Measurements from ENCODE around the gene ARHGAP30.
A peak's percentile ranks its signal among the peaks of the same experiment; 100 is the strongest.
"Not testable (repeated sequence)": the region's sequence is repeated elsewhere in the genome, so short reads cannot be mapped to it uniquely, and the experiment has no call there.

ARHGAP30 gene

GRCh38 chr1:161069731-161070270 lies at the start of gene ARHGAP30:
Gene ARHGAP30 (minus strand): TSS chr1:161069891. CDS start chr1:161069624, 267 bp downstream.
- no peak for DNase-seq (ENCODE audit: low spot score)

GRCh38 chr1:161117759-161118581 lies 48.3 kb upstream of the ARHGAP30 start, which contains the start of the genes NIT1 and PFDN2:
Gene NIT1 (plus strand): TSS chr1:161118105. CDS start chr1:161118177, 72 bp downstream.
Gene PFDN2 (minus strand): TSS chr1:161118037. CDS start chr1:161118026, 11 bp downstream.
- DNase-seq (ENCODE audit: low spot score), result peak; percentile 94

- not testable (repeated sequence) for DNase-seq (ENCODE audit: low spot score)
Measured at GRCh38 chr1:161115961-161116360, 46.3 kb upstream of the ARHGAP30 start.

GRCh38 chr1:161115132-161115711 lies 45.5 kb upstream of the ARHGAP30 start:
- DNase-seq (ENCODE audit: low spot score), result no peak

- DNase-seq (ENCODE audit: low spot score), result no peak
Measured at GRCh38 chr1:161114556-161114955, 44.9 kb upstream of the ARHGAP30 start.

GRCh38 chr1:161113915-161114314 lies 44.2 kb upstream of the ARHGAP30 start:
- no peak for DNase-seq (ENCODE audit: low spot score)

- no peak for DNase-seq (ENCODE audit: low spot score)
Measured at GRCh38 chr1:161111527-161111926, 41.8 kb upstream of the ARHGAP30 start.

- no peak for DNase-seq (ENCODE audit: low spot score)
Measured at GRCh38 chr1:161111117-161111516, 41.4 kb upstream of the ARHGAP30 start.

GRCh38 chr1:161106431-161106830 lies 36.7 kb upstream of the ARHGAP30 start:
- DNase-seq (ENCODE audit: low spot score), result no peak

- no peak for DNase-seq (ENCODE audit: low spot score)
Measured at GRCh38 chr1:161100556-161100955, 30.9 kb upstream of the ARHGAP30 start.

- no peak for DNase-seq (ENCODE audit: low spot score)
Measured at GRCh38 chr1:161099090-161099802, 29.6 kb upstream of the ARHGAP30 start.

- DNase-seq (ENCODE audit: low spot score), result peak; percentile 97
Measured at GRCh38 chr1:161098210-161099068, 28.7 kb upstream of the ARHGAP30 start, which contains the start of gene KLHDC9. Gene KLHDC9 (plus strand): TSS chr1:161098361. CDS start chr1:161098536, 175 bp downstream.

GRCh38 chr1:161096530-161096929 lies 26.8 kb upstream of the ARHGAP30 start:
- DNase-seq (ENCODE audit: low spot score), result no peak

- no peak for DNase-seq (ENCODE audit: low spot score)
Measured at GRCh38 chr1:161096015-161096414, 26.3 kb upstream of the ARHGAP30 start.

- no peak for DNase-seq (ENCODE audit: low spot score)
Measured at GRCh38 chr1:161095230-161095629, 25.5 kb upstream of the ARHGAP30 start.

- no peak for DNase-seq (ENCODE audit: low spot score)
Measured at GRCh38 chr1:161094481-161094880, 24.8 kb upstream of the ARHGAP30 start.

- no peak for DNase-seq (ENCODE audit: low spot score)
Measured at GRCh38 chr1:161092621-161093028, 22.9 kb upstream of the ARHGAP30 start.

GRCh38 chr1:161091796-161092507 lies 22.3 kb upstream of the ARHGAP30 start:
- no peak for DNase-seq (ENCODE audit: low spot score)

- DNase-seq (ENCODE audit: low spot score), result no peak
Measured at GRCh38 chr1:161091093-161091492, 21.4 kb upstream of the ARHGAP30 start.

GRCh38 chr1:161090617-161091016 lies 20.9 kb upstream of the ARHGAP30 start:
- DNase-seq (ENCODE audit: low spot score), result no peak

GRCh38 chr1:161089938-161090337 lies 20.2 kb upstream of the ARHGAP30 start:
- no peak for DNase-seq (ENCODE audit: low spot score)

All from iPS-NIHi11 (cell line).